ENCODE data around the gene FBN2.
"Not testable (repeated sequence)": the region's sequence is repeated elsewhere in the genome, so short reads cannot be mapped to it uniquely, and the experiment has no call there.

Gene FBN2

GRCh38 chr5:128522336-128522735 lies 15.7 kb downstream of the FBN2 start:
- no peak overlapping the region for H3K27ac ChIP-seq (ENCODE audit: insufficient read depth in 1 of 2, low read depth in 1 of 2, low read length in 2 of 2, poor library complexity in 1 of 2, severe bottlenecking in 2 of 2)
- ChIA-PET POLR2A (no interaction called here), CTCF (no interaction called here)
- H3K36me3 ChIP-seq (ENCODE audit: control insufficient read depth in 4 of 4, insufficient read depth in 4 of 4, low read length in 3 of 4), result no peaks in the 10 kb centered on the region
- peak overlapping the region in 3 of 7 experiments; percentile 7 to 23 (median 16) for H3K4me3 ChIP-seq (ENCODE audit: control insufficient read depth in 1 of 7, extremely low read depth in 1 of 7, insufficient read depth in 4 of 7, low read depth in 2 of 7, low read length in 6 of 7)
- WGBS (ENCODE audit: insufficient coverage), result no CpG with 5 or more reads among the region's 5 CpGs
- H3K9me3 ChIP-seq (ENCODE audit: control extremely low read depth in 1 of 5, control insufficient read depth in 4 of 5, insufficient read depth in 2 of 5, low read depth in 1 of 5, low read length in 4 of 5), result no peaks in the 10 kb centered on the region
- H3K4me1 ChIP-seq (ENCODE audit: control extremely low read depth in 1 of 4, control insufficient read depth in 4 of 4, insufficient read depth in 4 of 4, low read length in 3 of 4), result peaks cover 0 to 18% (median 8%) of the 10 kb centered on the region in 4 experiments
- peak in 2 of 3 donors; percentile 25 to 34 for DNase-seq
- H3K27me3 ChIP-seq (replicated peaks in 2 of 5; ENCODE audit: control insufficient read depth in 4 of 5, insufficient read depth in 5 of 5, low read length in 4 of 5), result no peaks in the 10 kb centered on the region

DNA sequence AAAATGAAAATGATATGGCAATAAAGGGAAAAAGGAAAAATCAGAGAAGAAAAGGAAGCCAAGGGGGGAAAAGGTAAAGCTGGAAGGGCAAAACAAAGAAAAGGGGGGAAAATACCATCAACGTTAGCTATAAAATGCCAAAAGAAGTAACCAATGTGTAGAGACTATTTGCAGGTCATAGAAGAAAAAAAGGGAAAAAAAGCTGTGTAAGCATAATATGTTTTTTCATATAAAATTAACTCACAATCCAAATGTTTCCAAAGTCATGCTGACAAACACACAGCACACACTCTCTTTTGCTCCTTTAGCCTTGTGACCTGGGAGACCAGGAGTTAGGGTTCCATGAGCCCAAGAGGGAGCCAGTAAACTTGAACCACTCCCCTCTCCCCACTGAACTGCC lies 18.2 kb downstream of the FBN2 start:
- Histone ChIP-seq H3K27me3 (replicated peaks in 2 of 5; ENCODE audit: control insufficient read depth in 4 of 5, insufficient read depth in 5 of 5, low read length in 4 of 5) (no peaks in the 10 kb centered on the region), H3K4me3 (ENCODE audit: control insufficient read depth in 1 of 7, extremely low read depth in 1 of 7, insufficient read depth in 4 of 7, low read depth in 2 of 7, low read length in 6 of 7) (no peak overlapping the region), H3K9me3 (ENCODE audit: control extremely low read depth in 1 of 5, control insufficient read depth in 4 of 5, insufficient read depth in 2 of 5, low read depth in 1 of 5, low read length in 4 of 5) (no peaks in the 10 kb centered on the region), H3K36me3 (ENCODE audit: control insufficient read depth in 4 of 4, insufficient read depth in 4 of 4, low read length in 3 of 4) (no peaks in the 10 kb centered on the region), H3K27ac (ENCODE audit: insufficient read depth in 1 of 2, low read depth in 1 of 2, low read length in 2 of 2, poor library complexity in 1 of 2, severe bottlenecking in 2 of 2) (no peak overlapping the region), H3K4me1 (ENCODE audit: control extremely low read depth in 1 of 4, control insufficient read depth in 4 of 4, insufficient read depth in 4 of 4, low read length in 3 of 4) (peaks cover 0 to 18% (median 8%) of the 10 kb centered on the region in 4 experiments)
- POLR2A ChIA-PET, result no interaction called here
- CTCF ChIA-PET, result no interaction called here
- 100% methylated on average over 1 of the region's 1 CpG for WGBS (ENCODE audit: insufficient coverage)
- DNase-seq, result no peak

DNA sequence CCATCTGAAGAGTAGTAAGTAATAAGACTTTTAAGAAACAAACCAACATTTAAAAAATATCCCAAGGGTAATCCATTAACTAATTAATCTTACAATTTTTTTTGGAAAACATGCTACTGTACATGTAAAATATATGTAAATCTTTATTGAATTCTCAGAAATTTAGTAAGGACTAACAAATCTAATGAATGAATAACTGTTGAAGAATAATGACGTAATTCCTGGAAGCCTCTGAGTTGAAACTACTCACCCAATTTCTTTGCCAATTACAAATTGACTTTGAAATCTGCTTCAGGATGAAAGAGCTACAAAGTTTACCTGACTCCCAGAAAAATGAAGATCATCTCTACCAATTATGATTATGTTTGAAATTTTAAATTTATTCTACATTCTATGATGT lies 21.1 kb downstream of the FBN2 start:
- ChIA-PET CTCF (no interaction called here), POLR2A (no interaction called here)
- Histone ChIP-seq H3K27ac (ENCODE audit: insufficient read depth in 1 of 2, low read depth in 1 of 2, low read length in 2 of 2, poor library complexity in 1 of 2, severe bottlenecking in 2 of 2) (no peak overlapping the region), H3K27me3 (replicated peaks in 2 of 5; ENCODE audit: control insufficient read depth in 4 of 5, insufficient read depth in 5 of 5, low read length in 4 of 5) (no peaks in the 10 kb centered on the region), H3K4me1 (ENCODE audit: control extremely low read depth in 1 of 4, control insufficient read depth in 4 of 4, insufficient read depth in 4 of 4, low read length in 3 of 4) (peaks cover 0 to 5% (median under 1%) of the 10 kb centered on the region in 4 experiments), H3K4me3 (ENCODE audit: control insufficient read depth in 1 of 7, extremely low read depth in 1 of 7, insufficient read depth in 4 of 7, low read depth in 2 of 7, low read length in 6 of 7) (no peak overlapping the region), H3K36me3 (ENCODE audit: control insufficient read depth in 4 of 4, insufficient read depth in 4 of 4, low read length in 3 of 4) (no peaks in the 10 kb centered on the region), H3K9me3 (ENCODE audit: control extremely low read depth in 1 of 5, control insufficient read depth in 4 of 5, insufficient read depth in 2 of 5, low read depth in 1 of 5, low read length in 4 of 5) (no peaks in the 10 kb centered on the region)
- no CpG with 5 or more reads among the region's 1 CpG for WGBS (ENCODE audit: insufficient coverage)
- no peak for DNase-seq

GRCh38 chr5:128513806-128514205 lies 24.2 kb downstream of the FBN2 start:
- Histone ChIP-seq H3K27me3 (replicated peaks in 2 of 5; ENCODE audit: control insufficient read depth in 4 of 5, insufficient read depth in 5 of 5, low read length in 4 of 5) (no peaks in the 10 kb centered on the region), H3K36me3 (ENCODE audit: control insufficient read depth in 4 of 4, insufficient read depth in 4 of 4, low read length in 3 of 4) (no peaks in the 10 kb centered on the region), H3K27ac (ENCODE audit: insufficient read depth in 1 of 2, low read depth in 1 of 2, low read length in 2 of 2, poor library complexity in 1 of 2, severe bottlenecking in 2 of 2) (no peak overlapping the region), H3K9me3 (ENCODE audit: control extremely low read depth in 1 of 5, control insufficient read depth in 4 of 5, insufficient read depth in 2 of 5, low read depth in 1 of 5, low read length in 4 of 5) (no peaks in the 10 kb centered on the region), H3K4me3 (ENCODE audit: control insufficient read depth in 1 of 7, extremely low read depth in 1 of 7, insufficient read depth in 4 of 7, low read depth in 2 of 7, low read length in 6 of 7) (no peak overlapping the region), H3K4me1 (ENCODE audit: control extremely low read depth in 1 of 4, control insufficient read depth in 4 of 4, insufficient read depth in 4 of 4, low read length in 3 of 4) (no peaks in the 10 kb centered on the region)
- WGBS (ENCODE audit: insufficient coverage), result no CpG with 5 or more reads among the region's 1 CpG
- ChIA-PET CTCF (interaction anchor here (0.7 to 1.2 kb wide), 2 partner anchors 14 to 248 kb away, joined by 3 read pairs; no protein-coding TSS in a partner anchor), POLR2A (no interaction called here)
- DNase-seq, result no peak

- no CpG with 5 or more reads among the region's 2 CpGs for WGBS (ENCODE audit: insufficient coverage)
- H3K36me3 ChIP-seq (ENCODE audit: control insufficient read depth in 4 of 4, insufficient read depth in 4 of 4, low read length in 3 of 4), result no peaks in the 10 kb centered on the region
- ChIA-PET CTCF (interaction anchor here (1.2 kb wide), 1 partner anchor 13 kb away, joined by 3 read pairs; no protein-coding TSS in a partner anchor), POLR2A (no interaction called here)
- DNase-seq, result no peak
- H3K9me3 ChIP-seq (ENCODE audit: control extremely low read depth in 1 of 5, control insufficient read depth in 4 of 5, insufficient read depth in 2 of 5, low read depth in 1 of 5, low read length in 4 of 5), result no peaks in the 10 kb centered on the region
- H3K4me3 ChIP-seq (ENCODE audit: control insufficient read depth in 1 of 7, extremely low read depth in 1 of 7, insufficient read depth in 4 of 7, low read depth in 2 of 7, low read length in 6 of 7), result no peak overlapping the region
- H3K4me1 ChIP-seq (ENCODE audit: control extremely low read depth in 1 of 4, control insufficient read depth in 4 of 4, insufficient read depth in 4 of 4, low read length in 3 of 4), result no peaks in the 10 kb centered on the region
- no peak overlapping the region for H3K27ac ChIP-seq (ENCODE audit: insufficient read depth in 1 of 2, low read depth in 1 of 2, low read length in 2 of 2, poor library complexity in 1 of 2, severe bottlenecking in 2 of 2)
- H3K27me3 ChIP-seq (replicated peaks in 2 of 5; ENCODE audit: control insufficient read depth in 4 of 5, insufficient read depth in 5 of 5, low read length in 4 of 5), result no peaks in the 10 kb centered on the region
Measured at GRCh38 chr5:128512894-128513293, 25.2 kb downstream of the FBN2 start.

- H3K9me3 ChIP-seq (ENCODE audit: control extremely low read depth in 1 of 5, control insufficient read depth in 4 of 5, insufficient read depth in 2 of 5, low read depth in 1 of 5, low read length in 4 of 5), result peaks cover 2 to 10% (median 4%) of the 10 kb centered on the region in 5 experiments
- no peak for DNase-seq
- no peak overlapping the region for H3K4me3 ChIP-seq (ENCODE audit: control insufficient read depth in 1 of 7, extremely low read depth in 1 of 7, insufficient read depth in 4 of 7, low read depth in 2 of 7, low read length in 6 of 7)
- CTCF ChIA-PET, result no interaction called here
- no peaks in the 10 kb centered on the region for H3K4me1 ChIP-seq (ENCODE audit: control extremely low read depth in 1 of 4, control insufficient read depth in 4 of 4, insufficient read depth in 4 of 4, low read length in 3 of 4)
- H3K36me3 ChIP-seq (ENCODE audit: control insufficient read depth in 4 of 4, insufficient read depth in 4 of 4, low read length in 3 of 4), result no peaks in the 10 kb centered on the region
- WGBS (ENCODE audit: insufficient coverage), result no CpG with 5 or more reads among the region's 2 CpGs
- no peak overlapping the region for H3K27ac ChIP-seq (ENCODE audit: insufficient read depth in 1 of 2, low read depth in 1 of 2, low read length in 2 of 2, poor library complexity in 1 of 2, severe bottlenecking in 2 of 2)
- no peaks in the 10 kb centered on the region for H3K27me3 ChIP-seq (replicated peaks in 2 of 5; ENCODE audit: control insufficient read depth in 4 of 5, insufficient read depth in 5 of 5, low read length in 4 of 5)
- POLR2A ChIA-PET, result no interaction called here
Measured at GRCh38 chr5:128506643-128507042, 31.4 kb downstream of the FBN2 start.

DNA sequence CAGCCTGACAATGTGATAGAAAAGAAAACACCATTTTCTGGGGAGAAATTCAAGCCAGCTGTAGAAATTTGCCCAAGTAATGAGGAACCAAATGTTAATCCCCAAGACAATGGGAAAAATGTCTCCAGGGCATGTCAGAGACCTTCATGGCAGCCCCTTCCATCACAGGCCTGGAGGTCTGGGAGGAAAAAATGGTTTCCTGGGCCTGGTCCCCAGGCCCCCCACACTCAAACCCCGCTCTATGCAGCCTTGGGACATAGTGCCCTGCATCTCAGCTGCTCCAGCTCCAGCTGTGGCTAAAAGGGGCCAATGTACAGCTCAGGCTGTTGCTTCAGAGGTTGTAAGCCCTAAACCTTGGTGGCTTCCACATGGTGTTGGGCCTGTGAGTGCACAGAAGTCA lies 34.3 kb downstream of the FBN2 start:
- H3K4me1 ChIP-seq (ENCODE audit: control extremely low read depth in 1 of 4, control insufficient read depth in 4 of 4, insufficient read depth in 4 of 4, low read length in 3 of 4); H3K4me3 ChIP-seq (ENCODE audit: control insufficient read depth in 1 of 7, extremely low read depth in 1 of 7, insufficient read depth in 4 of 7, low read depth in 2 of 7, low read length in 6 of 7); H3K36me3 ChIP-seq (ENCODE audit: control insufficient read depth in 4 of 4, insufficient read depth in 4 of 4, low read length in 3 of 4); H3K27ac ChIP-seq (ENCODE audit: insufficient read depth in 1 of 2, low read depth in 1 of 2, low read length in 2 of 2, poor library complexity in 1 of 2, severe bottlenecking in 2 of 2); DNase-seq; CTCF ChIA-PET; POLR2A ChIA-PET; H3K27me3 ChIP-seq (replicated peaks in 2 of 5; ENCODE audit: control insufficient read depth in 4 of 5, insufficient read depth in 5 of 5, low read length in 4 of 5); H3K9me3 ChIP-seq (ENCODE audit: control extremely low read depth in 1 of 5, control insufficient read depth in 4 of 5, insufficient read depth in 2 of 5, low read depth in 1 of 5, low read length in 4 of 5): not testable (repeated sequence)
- WGBS (ENCODE audit: insufficient coverage), result 83% methylated on average over 1 of the region's 1 CpG
